HepG2 (cell line): ENCODE results near the gene IL32. TPM values are rescaled to one million over a fixed set of nuclear protein-coding genes. Genes with fewer than 3 reads are reported as not detected.

Source experiments
- ARNT2 ChIP-seq: sonication (generic); formaldehyde crosslinking; IDR thresholded peaks from 2 replicates; pipeline ENCODE4 v1.8.0; 2022; ENCODE audit warnings: mild to moderate bottlenecking, low read depth, missing genetic modification reagents, moderate library complexity
- BCL3 ChIP-seq: sonication (generic); formaldehyde crosslinking; IDR thresholded peaks from 2 replicates; pipeline ENCODE4 v1.5.1; 2020; ENCODE audit warnings: mild to moderate bottlenecking, missing genetic modification reagents, moderate library complexity
- JDP2 ChIP-seq: sonication (generic); formaldehyde crosslinking; IDR thresholded peaks from 2 replicates; pipeline ENCODE4 v1.8.1; 2022; ENCODE audit warnings: missing genetic modification reagents, borderline replicate concordance
- MXD3 ChIP-seq: IDR thresholded peaks from 2 replicates; pipeline ENCODE4 v1.6.1; 2016; ENCODE audit warnings: mild to moderate bottlenecking, missing biosample characterization, missing genetic modification reagents
- RXRB ChIP-seq: IDR thresholded peaks from 2 replicates; pipeline ENCODE4 v1.6.1; 2016; ENCODE audit warnings: borderline replicate concordance, missing genetic modification reagents, missing compliant biosample characterization
- STAT6 ChIP-seq: sonication (generic); formaldehyde crosslinking; IDR thresholded peaks from 2 replicates; pipeline ENCODE4 v1.4.0; 2020; ENCODE audit warnings: missing genetic modification reagents, mild to moderate bottlenecking, borderline replicate concordance
- TCF7 ChIP-seq: sonication (generic); IDR thresholded peaks from 2 replicates; pipeline ENCODE4 v1.6.1; 2016; ENCODE audit warnings: antibody characterized with exemption, low read depth
- ZKSCAN8 ChIP-seq: IDR thresholded peaks from 2 replicates; pipeline ENCODE4 v1.6.1; 2016; ENCODE audit warnings: borderline replicate concordance, missing genetic modification reagents, missing compliant biosample characterization
- ZNF407 ChIP-seq: sonication (generic); formaldehyde crosslinking; IDR thresholded peaks from one replicate; pipeline ENCODE4 v1.5.1; 2020; ENCODE audit warnings: mild to moderate bottlenecking, missing genetic modification reagents; ENCODE audit errors: not compliant biosample characterization
- ZNF850 ChIP-seq: sonication (generic); formaldehyde crosslinking; conservative IDR thresholded peaks from 2 replicates; pipeline ENCODE4 v1.9.0; 2021; ENCODE audit warnings: mild to moderate bottlenecking, missing genetic modification reagents
- polyA plus RNA-seq, 8 experiments: library from polyadenylated mRNA; depleted of rRNA in 3 of 8; stranded (reverse) in 7 of 8; unstranded in 1 of 8; fragments of >200 nt; fragmentation: Illumina TruSeq in 4 of 8; extraction: Trizol in 4 of 8; gene quantifications; 2 replicates each; pipeline versions ENCODE4 v1.2.1 to v1.2.3, GENCODE V29; 2011 to 2016; ENCODE audit warnings: low read depth in 4 of 8, missing spikeins in 1 of 8, mixed read lengths in 1 of 8; ENCODE audit not compliant: insufficient read depth in 1 of 8
- total RNA-seq, 5 experiments: library from RNA; depleted of rRNA; stranded (reverse); fragments of >200 nt; fragmentation: Illumina TruSeq; extraction: Trizol; gene quantifications; 2 replicates each; pipeline ENCODE4 v1.2.3, GENCODE V29; 2016; ENCODE audit warnings: low read depth in 1 of 5

The IL32 gene
- total and polyA plus RNA-seq, 2 of the 13 experiments (the other 11 are each of a cell fraction or from before 2014, with no cell fraction given), result 115 to 165 TPM

GRCh38 chr16:3023669-3024478, 41.6 kb upstream of the IL32 start, which contains the start of the genes HCFC1R1 and THOC6 (continued):
- TF ChIP-seq ZNF407 (peak; percentile 89), TCF7 (no peak), ZNF850 (CRISPR knock-in tag) (no peak), JDP2 (CRISPR knock-in tag) (no peak), STAT6 (CRISPR knock-in tag) (no peak), BCL3 (peak; percentile 90), ZKSCAN8 (CRISPR knock-in tag) (no peak; the same call in 1 of the 2 replicates), RXRB (CRISPR knock-in tag) (peak; percentile 75; the same call in 1 of the 2 replicates), MXD3 (CRISPR knock-in tag) (peak; percentile 75; the same call in 1 of the 2 replicates), ARNT2 (peak; percentile 54; the same call in 1 of the 2 replicates)
